SK-N-SH treated with all-trans-retinoic acid at 6 μM for 48 hours (cell line): ENCODE results near the gene WDR18.

Source experiments
- ATAC-seq: fragments of 200-7000 bp; cut with Tn5 transposase; 3 replicates; pipeline ENCODE4 v1.9.1; 2020; ENCODE audit warnings: mild to moderate bottlenecking, moderate library complexity
- ARNTL ChIP-seq: fragments of 450-650 bp; formaldehyde crosslinking; IDR thresholded peaks from 2 replicates; pipeline ENCODE4 v1.5.0; 2020; ENCODE audit warnings: low read depth, mild to moderate bottlenecking, moderate library complexity, borderline replicate concordance
- BACH2 ChIP-seq: fragments of 250-450 bp; sonication (Bioruptor Pico); IDR thresholded peaks from 2 replicates; pipeline ENCODE4 v1.9.0; 2021; ENCODE audit warnings: mild to moderate bottlenecking, borderline replicate concordance
- CREB5 ChIP-seq: fragments of 250-450 bp; sonication (Bioruptor Pico); IDR thresholded peaks from 2 replicates; pipeline ENCODE4 v1.5.1; 2020; ENCODE audit warnings: low read depth, mild to moderate bottlenecking, moderate library complexity
- CSDC2 ChIP-seq: fragments of 250-450 bp; sonication (Bioruptor Pico); IDR thresholded peaks from 2 replicates; pipeline ENCODE4 v1.5.0; 2020; ENCODE audit warnings: mild to moderate bottlenecking, moderate library complexity
- ESRRG ChIP-seq: fragments of 250-450 bp; sonication (Bioruptor Pico); IDR thresholded peaks from 2 replicates; pipeline ENCODE4 v1.6.1; 2021; ENCODE audit warnings: mild to moderate bottlenecking
- GLIS3 ChIP-seq: fragments of 250-450 bp; sonication (Bioruptor Pico); IDR thresholded peaks from 2 replicates; pipeline ENCODE4 v1.5.0; 2020; ENCODE audit warnings: mild to moderate bottlenecking, moderate library complexity
- ISL1 ChIP-seq: fragments of 250-450 bp; sonication (Bioruptor Pico); IDR thresholded peaks from 2 replicates; pipeline ENCODE4 v2.1.2; 2022; ENCODE audit warnings: mild to moderate bottlenecking, moderate library complexity
- OSR1 ChIP-seq: fragments of 250-450 bp; sonication (Bioruptor Pico); IDR thresholded peaks from 2 replicates; pipeline ENCODE4 v1.8.0; 2022; ENCODE audit warnings: moderate library complexity, mild to moderate bottlenecking, inconsistent platforms
- POU6F1 ChIP-seq: fragments of 250-450 bp; sonication (Bioruptor Pico); IDR thresholded peaks from 2 replicates; pipeline ENCODE4 v1.8.0; 2021; ENCODE audit warnings: low read depth, mild to moderate bottlenecking, moderate library complexity, borderline replicate concordance
- PPARA ChIP-seq: fragments of 250-450 bp; sonication (Bioruptor Pico); IDR thresholded peaks from 2 replicates; pipeline ENCODE4 v1.5.0; 2020; ENCODE audit warnings: mild to moderate bottlenecking, borderline replicate concordance
- RARB ChIP-seq: fragments of 250-450 bp; sonication (Bioruptor Pico); IDR thresholded peaks from 2 replicates; pipeline ENCODE4 v1.8.0; 2021; ENCODE audit warnings: mild to moderate bottlenecking, moderate library complexity
- SNAI2 ChIP-seq: fragments of 250-450 bp; sonication (Bioruptor Pico); IDR thresholded peaks from 2 replicates; pipeline ENCODE4 v1.5.0; 2020; ENCODE audit warnings: mild to moderate bottlenecking, moderate library complexity
- TCF4 ChIP-seq: fragments of 250-450 bp; sonication (Bioruptor Pico); IDR thresholded peaks from 2 replicates; pipeline ENCODE4 v1.8.0; 2021; ENCODE audit warnings: mild to moderate bottlenecking, moderate library complexity, borderline replicate concordance
- TOX ChIP-seq: fragments of 250-450 bp; sonication (Bioruptor Pico); IDR thresholded peaks from 2 replicates; pipeline ENCODE4 v1.8.0; 2021; ENCODE audit warnings: mild to moderate bottlenecking, moderate library complexity, borderline replicate concordance
- TSHZ2 ChIP-seq: fragments of 250-450 bp; sonication (Bioruptor Pico); IDR thresholded peaks from 2 replicates; pipeline ENCODE4 v1.5.0; 2020; ENCODE audit warnings: mild to moderate bottlenecking, moderate library complexity
- ZC3H10 ChIP-seq: fragments of 250-450 bp; sonication (Bioruptor Pico); IDR thresholded peaks from 2 replicates; pipeline ENCODE4 v1.5.1; 2021; ENCODE audit warnings: mild to moderate bottlenecking, moderate library complexity
- ZFP3 ChIP-seq: fragments of 250-450 bp; sonication (Bioruptor Pico); IDR thresholded peaks from 2 replicates; pipeline ENCODE4 v1.5.0; 2020; ENCODE audit warnings: mild to moderate bottlenecking, moderate library complexity
- ZFP30 ChIP-seq: fragments of 450-650 bp; formaldehyde crosslinking; IDR thresholded peaks from 2 replicates; pipeline ENCODE4 v1.5.0; 2022; ENCODE audit warnings: mild to moderate bottlenecking, moderate library complexity
- ZNF565 ChIP-seq: fragments of 450-650 bp; formaldehyde crosslinking; conservative IDR thresholded peaks from 2 replicates; pipeline ENCODE4 v1.5.0; 2020; ENCODE audit warnings: low read depth, mild to moderate bottlenecking, moderate library complexity
- ZNF70 ChIP-seq: fragments of 450-650 bp; formaldehyde crosslinking; IDR thresholded peaks from 2 replicates; pipeline ENCODE4 v1.5.0; 2020; ENCODE audit warnings: mild to moderate bottlenecking, moderate library complexity
- ZNF8 ChIP-seq: fragments of 450-650 bp; formaldehyde crosslinking; IDR thresholded peaks from 2 replicates; pipeline ENCODE4 v1.5.0; 2020; ENCODE audit warnings: mild to moderate bottlenecking, moderate library complexity

The WDR18 gene

GRCh38 chr19:948842-949496, 35.2 kb upstream of the WDR18 start (continued):
- TF ChIP-seq ZNF565 (CRISPR knock-in tag) (no peak), TCF4 (CRISPR knock-in tag) (no peak)

GRCh38 chr19:950352-951066, 33.6 kb upstream of the WDR18 start:
- no peak for ATAC-seq
- TF ChIP-seq ISL1 (CRISPR knock-in tag) (no peak), RARB (CRISPR knock-in tag) (no peak), CSDC2 (CRISPR knock-in tag) (no peak)

GRCh38 chr19:952049-952679, 32.0 kb upstream of the WDR18 start:
- TF ChIP-seq ESRRG (CRISPR knock-in tag) (no peak), ZFP30 (CRISPR knock-in tag) (no peak), ZNF70 (CRISPR knock-in tag) (no peak), ZC3H10 (no peak), PPARA (CRISPR knock-in tag) (no peak), OSR1 (CRISPR knock-in tag) (no peak), TOX (no peak), TSHZ2 (no peak), ZFP3 (CRISPR knock-in tag) (no peak), BACH2 (CRISPR knock-in tag) (no peak), SNAI2 (CRISPR knock-in tag) (no peak), RARB (CRISPR knock-in tag) (no peak), GLIS3 (CRISPR knock-in tag) (no peak), CSDC2 (CRISPR knock-in tag) (no peak)
- no peak for ATAC-seq

GRCh38 chr19:952680-953444, 31.3 kb upstream of the WDR18 start:
- ATAC-seq: no peak
- TF ChIP-seq ZNF70 (CRISPR knock-in tag) (no peak), POU6F1 (no peak), PPARA (CRISPR knock-in tag) (no peak), ZC3H10 (no peak), TSHZ2 (no peak), TOX (no peak), CREB5 (CRISPR knock-in tag) (no peak), GLIS3 (CRISPR knock-in tag) (no peak), ZFP30 (CRISPR knock-in tag) (no peak), OSR1 (CRISPR knock-in tag) (no peak), ZNF8 (no peak), ARNTL (no peak), SNAI2 (CRISPR knock-in tag) (no peak), ISL1 (CRISPR knock-in tag) (no peak)
